GM23338 (cell line): Measurements from ENCODE around the gene NNT. TPM values are rescaled to one million over a fixed set of nuclear protein-coding genes. Genes with fewer than 3 reads are reported as not detected.

Experiments used
- ATAC-seq: fragments of 200-7000 bp; cut with Tn5 transposase; 3 replicates; pipeline ENCODE4 v1.9.1; 2020
- DNase-seq: peaks from one replicate; pipeline ENCODE4 v3.0.0-alpha.2; 2015; ENCODE audit warnings: low spot score
- H2AFZ ChIP-seq: fragments of 200-600 bp; sonication (generic); 2 replicates; pipeline ENCODE4 v1.8.0; 2016; ENCODE audit warnings: antibody characterized with exemption, mild to moderate bottlenecking, moderate library complexity
- H3F3A ChIP-seq: fragments of 200-600 bp; sonication (generic); replicated peaks from 2 replicates; pipeline ENCODE4 v1.8.0; 2017; ENCODE audit warnings: antibody characterized with exemption, mixed run types, low read depth
- H3K27ac ChIP-seq: fragments of 200-600 bp; sonication (generic); 2 replicates; pipeline ENCODE4 v1.6.1; 2016; ENCODE audit warnings: low read depth
- H3K27me3 ChIP-seq: fragments of 200-600 bp; sonication (generic); 2 replicates; pipeline ENCODE4 v1.8.0; 2016; ENCODE audit warnings: mild to moderate bottlenecking, mixed run types, moderate library complexity; ENCODE audit not compliant: insufficient read depth
- H3K36me3 ChIP-seq: fragments of 200-600 bp; sonication (generic); 2 replicates; pipeline ENCODE4 v1.8.0; 2016; ENCODE audit warnings: mild to moderate bottlenecking; ENCODE audit not compliant: insufficient read depth
- H3K4me1 ChIP-seq: fragments of 200-600 bp; sonication (generic); 2 replicates; pipeline ENCODE4 v1.8.0; 2016; ENCODE audit warnings: mild to moderate bottlenecking, moderate library complexity; ENCODE audit not compliant: insufficient read depth
- H3K4me2 ChIP-seq: fragments of 200-600 bp; sonication (generic); 2 replicates; pipeline ENCODE4 v1.7.1; 2017; ENCODE audit warnings: mixed run types
- H3K4me3 ChIP-seq: fragments of 200-600 bp; sonication (generic); 2 replicates; pipeline ENCODE4 v1.6.1; 2016; ENCODE audit warnings: mixed run types
- H3K79me2 ChIP-seq: fragments of 200-600 bp; sonication (generic); replicated peaks from 2 replicates; pipeline ENCODE4 v1.8.0; 2017; ENCODE audit warnings: mild to moderate bottlenecking; ENCODE audit not compliant: insufficient read depth
- H3K9me2 ChIP-seq: fragments of 200-600 bp; sonication (generic); 2 replicates; pipeline ENCODE4 v1.8.0; 2017; ENCODE audit not compliant: insufficient read depth
- H4K20me1 ChIP-seq: fragments of 200-600 bp; sonication (generic); replicated peaks from 2 replicates; pipeline ENCODE4 v1.8.0; 2017; ENCODE audit warnings: mild to moderate bottlenecking; ENCODE audit not compliant: insufficient read depth
- H3K27ac Mint-ChIP-seq: 2 replicates; pipeline ENCODE4 v1.8.0; 2020; ENCODE audit warnings: inconsistent platforms, mild to moderate bottlenecking, moderate library complexity, mixed read lengths
- H3K27me3 Mint-ChIP-seq: 3 replicates; pipeline ENCODE4 v1.8.0; 2022; ENCODE audit warnings: low read depth, mild to moderate bottlenecking, moderate library complexity, mixed read lengths, inconsistent platforms; ENCODE audit not compliant: insufficient read depth, poor library complexity
- H3K36me3 Mint-ChIP-seq: 3 replicates; pipeline ENCODE4 v1.8.0; 2021; ENCODE audit warnings: low read depth, mild to moderate bottlenecking, inconsistent platforms, moderate library complexity, mixed read lengths
- H3K4me1 Mint-ChIP-seq: 3 replicates; pipeline ENCODE4 v1.8.0; 2020; ENCODE audit warnings: mild to moderate bottlenecking, inconsistent platforms, mixed read lengths
- H3K4me3 Mint-ChIP-seq: 3 replicates; pipeline ENCODE4 v1.8.0; 2021; ENCODE audit warnings: moderate library complexity, mild to moderate bottlenecking, inconsistent platforms, mixed read lengths
- H3K9me3 Mint-ChIP-seq: 3 replicates; pipeline ENCODE4 v1.8.0; 2020; ENCODE audit warnings: moderate library complexity, mild to moderate bottlenecking, inconsistent platforms, mixed read lengths
- CREB1 ChIP-seq: fragments of 250-450 bp; sonication (Bioruptor Pico); IDR thresholded peaks from 2 replicates; pipeline ENCODE4 v1.5.0; 2020; ENCODE audit warnings: low read depth, mild to moderate bottlenecking, moderate library complexity
- EZH2 ChIP-seq: fragments of 200-600 bp; sonication (generic); IDR thresholded peaks from one replicate; pipeline ENCODE4 v1.8.0; 2017; ENCODE audit warnings: antibody characterized with exemption, mild to moderate bottlenecking, low read depth; ENCODE audit not compliant: unreplicated experiment
- EZH2phosphoT487 ChIP-seq: fragments of 200-600 bp; sonication (generic); IDR thresholded peaks from one replicate; pipeline ENCODE4 v1.8.1; 2018; ENCODE audit warnings: antibody characterized with exemption; ENCODE audit not compliant: unreplicated experiment
- JUNB ChIP-seq: IDR thresholded peaks from one replicate; pipeline ENCODE4 v1.6.1; 2016; ENCODE audit warnings: antibody characterized with exemption; ENCODE audit not compliant: unreplicated experiment
- NANOG ChIP-seq: IDR thresholded peaks from 2 replicates; pipeline ENCODE4 v1.6.1; 2016; ENCODE audit warnings: antibody characterized with exemption, borderline replicate concordance
- POLR2AphosphoS5 ChIP-seq: IDR thresholded peaks from 2 replicates; pipeline ENCODE4 v1.6.1; 2016; ENCODE audit warnings: antibody characterized with exemption, low read depth
- ZNF331 ChIP-seq: fragments of 250-450 bp; sonication (Bioruptor Pico); IDR thresholded peaks from 2 replicates; pipeline ENCODE4 v1.5.0; 2020; ENCODE audit warnings: low read depth, mild to moderate bottlenecking, moderate library complexity
- polyA plus RNA-seq: library from polyadenylated mRNA; unstranded; fragments of >200 nt; fragmentation: Nextera tagmentation; extraction: Ambion mirVana; gene quantifications from 2 replicates; pipeline ENCODE4 v1.2.1, GENCODE V29; 2016
- total RNA-seq: library from RNA; depleted of rRNA; stranded (reverse); fragments of >200 nt; shearing (Covaris generic); gene quantifications from 2 replicates; pipeline ENCODE4 v1.2.3, GENCODE V29; 2014
- TF ChIP-seq, protein P1 (sequence below): fragments of 250-450 bp; sonication (Bioruptor Pico); IDR thresholded peaks from 2 replicates; pipeline ENCODE4 v1.5.0; 2020; ENCODE audit warnings: mild to moderate bottlenecking, moderate library complexity
- TF ChIP-seq, protein P2 (sequence below): IDR thresholded peaks from 2 replicates; pipeline ENCODE4 v1.6.1; 2016; ENCODE audit warnings: antibody characterized with exemption

NNT gene
- total and polyA plus RNA-seq, 2 experiments from 2014 or later = 10.8 to 15.9 TPM

DNA sequence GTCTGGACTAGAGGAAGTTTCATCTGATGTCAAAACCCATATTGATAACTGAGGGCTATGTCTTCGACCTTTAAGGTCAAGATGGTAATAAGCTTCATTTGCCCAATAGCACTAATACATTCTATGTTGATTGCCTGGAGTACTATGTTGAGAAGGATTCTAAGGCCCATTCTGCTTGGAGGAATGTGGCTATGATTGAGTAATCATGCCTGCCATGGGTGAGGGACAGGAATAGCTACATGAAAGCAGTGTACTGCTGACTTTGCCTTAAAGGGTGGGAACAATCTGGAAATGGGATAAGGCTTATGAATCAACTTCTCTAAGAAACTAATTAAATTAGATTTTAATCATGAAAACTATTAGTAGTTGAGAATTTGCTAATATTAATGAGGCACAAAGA, 13.6 kb downstream of the NNT start (continued):
- TF ChIP-seq, protein P1, sequence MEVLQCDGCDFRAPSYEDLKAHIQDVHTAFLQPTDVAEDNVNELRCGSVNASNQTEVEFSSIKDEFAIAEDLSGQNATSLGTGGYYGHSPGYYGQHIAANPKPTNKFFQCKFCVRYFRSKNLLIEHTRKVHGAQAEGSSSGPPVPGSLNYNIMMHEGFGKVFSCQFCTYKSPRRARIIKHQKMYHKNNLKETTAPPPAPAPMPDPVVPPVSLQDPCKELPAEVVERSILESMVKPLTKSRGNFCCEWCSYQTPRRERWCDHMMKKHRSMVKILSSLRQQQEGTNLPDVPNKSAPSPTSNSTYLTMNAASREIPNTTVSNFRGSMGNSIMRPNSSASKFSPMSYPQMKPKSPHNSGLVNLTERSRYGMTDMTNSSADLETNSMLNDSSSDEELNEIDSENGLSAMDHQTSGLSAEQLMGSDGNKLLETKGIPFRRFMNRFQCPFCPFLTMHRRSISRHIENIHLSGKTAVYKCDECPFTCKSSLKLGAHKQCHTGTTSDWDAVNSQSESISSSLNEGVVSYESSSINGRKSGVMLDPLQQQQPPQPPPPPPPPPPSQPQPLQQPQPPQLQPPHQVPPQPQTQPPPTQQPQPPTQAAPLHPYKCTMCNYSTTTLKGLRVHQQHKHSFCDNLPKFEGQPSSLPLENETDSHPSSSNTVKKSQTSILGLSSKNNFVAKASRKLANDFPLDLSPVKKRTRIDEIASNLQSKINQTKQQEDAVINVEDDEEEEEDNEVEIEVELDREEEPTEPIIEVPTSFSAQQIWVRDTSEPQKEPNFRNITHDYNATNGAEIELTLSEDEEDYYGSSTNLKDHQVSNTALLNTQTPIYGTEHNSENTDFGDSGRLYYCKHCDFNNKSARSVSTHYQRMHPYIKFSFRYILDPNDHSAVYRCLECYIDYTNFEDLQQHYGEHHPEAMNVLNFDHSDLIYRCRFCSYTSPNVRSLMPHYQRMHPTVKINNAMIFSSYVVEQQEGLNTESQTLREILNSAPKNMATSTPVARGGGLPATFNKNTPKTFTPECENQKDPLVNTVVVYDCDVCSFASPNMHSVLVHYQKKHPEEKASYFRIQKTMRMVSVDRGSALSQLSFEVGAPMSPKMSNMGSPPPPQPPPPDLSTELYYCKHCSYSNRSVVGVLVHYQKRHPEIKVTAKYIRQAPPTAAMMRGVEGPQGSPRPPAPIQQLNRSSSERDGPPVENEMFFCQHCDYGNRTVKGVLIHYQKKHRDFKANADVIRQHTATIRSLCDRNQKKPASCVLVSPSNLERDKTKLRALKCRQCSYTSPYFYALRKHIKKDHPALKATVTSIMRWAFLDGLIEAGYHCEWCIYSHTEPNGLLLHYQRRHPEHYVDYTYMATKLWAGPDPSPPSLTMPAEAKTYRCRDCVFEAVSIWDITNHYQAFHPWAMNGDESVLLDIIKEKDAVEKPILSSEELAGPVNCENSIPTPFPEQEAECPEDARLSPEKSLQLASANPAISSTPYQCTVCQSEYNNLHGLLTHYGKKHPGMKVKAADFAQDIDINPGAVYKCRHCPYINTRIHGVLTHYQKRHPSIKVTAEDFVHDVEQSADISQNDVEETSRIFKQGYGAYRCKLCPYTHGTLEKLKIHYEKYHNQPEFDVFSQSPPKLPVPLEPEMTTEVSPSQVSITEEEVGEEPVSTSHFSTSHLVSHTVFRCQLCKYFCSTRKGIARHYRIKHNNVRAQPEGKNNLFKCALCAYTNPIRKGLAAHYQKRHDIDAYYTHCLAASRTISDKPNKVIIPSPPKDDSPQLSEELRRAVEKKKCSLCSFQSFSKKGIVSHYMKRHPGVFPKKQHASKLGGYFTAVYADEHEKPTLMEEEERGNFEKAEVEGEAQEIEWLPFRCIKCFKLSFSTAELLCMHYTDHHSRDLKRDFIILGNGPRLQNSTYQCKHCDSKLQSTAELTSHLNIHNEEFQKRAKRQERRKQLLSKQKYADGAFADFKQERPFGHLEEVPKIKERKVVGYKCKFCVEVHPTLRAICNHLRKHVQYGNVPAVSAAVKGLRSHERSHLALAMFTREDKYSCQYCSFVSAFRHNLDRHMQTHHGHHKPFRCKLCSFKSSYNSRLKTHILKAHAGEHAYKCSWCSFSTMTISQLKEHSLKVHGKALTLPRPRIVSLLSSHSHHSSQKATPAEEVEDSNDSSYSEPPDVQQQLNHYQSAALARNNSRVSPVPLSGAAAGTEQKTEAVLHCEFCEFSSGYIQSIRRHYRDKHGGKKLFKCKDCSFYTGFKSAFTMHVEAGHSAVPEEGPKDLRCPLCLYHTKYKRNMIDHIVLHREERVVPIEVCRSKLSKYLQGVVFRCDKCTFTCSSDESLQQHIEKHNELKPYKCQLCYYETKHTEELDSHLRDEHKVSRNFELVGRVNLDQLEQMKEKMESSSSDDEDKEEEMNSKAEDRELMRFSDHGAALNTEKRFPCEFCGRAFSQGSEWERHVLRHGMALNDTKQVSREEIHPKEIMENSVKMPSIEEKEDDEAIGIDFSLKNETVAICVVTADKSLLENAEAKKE (CRISPR knock-in tag) = no peak
- TF ChIP-seq CREB1 (CRISPR knock-in tag) (no peak), POLR2AphosphoS5 (no peak), ZNF331 (CRISPR knock-in tag) (no peak), JUNB (no peak), EZH2 (no peak)

DNA sequence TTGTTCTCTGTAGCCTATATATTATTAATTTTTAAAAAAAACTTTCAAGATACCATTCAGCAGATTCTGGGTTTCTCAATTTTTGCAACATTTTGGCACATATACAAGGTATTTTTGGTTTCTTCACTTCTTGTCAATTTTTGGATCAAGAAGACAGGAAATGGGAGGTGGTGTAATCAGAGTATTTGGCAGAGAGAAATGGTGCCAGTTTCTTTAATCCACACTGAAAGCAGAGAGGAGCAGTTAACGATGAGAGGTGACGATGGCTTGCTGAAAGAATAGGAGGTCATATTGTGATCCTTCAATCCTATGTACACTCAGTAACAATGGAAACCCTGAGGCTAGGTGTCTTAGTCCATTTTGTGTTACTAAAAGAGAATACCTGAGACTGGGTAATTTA, 16.4 kb downstream of the NNT start:
- no peak overlapping the region for H3K4me3 ChIP-seq
- no peaks in the 10 kb centered on the region for H3K9me2 ChIP-seq
- TF ChIP-seq JUNB (no peak), NANOG (no peak), EZH2 (no peak), ZNF331 (CRISPR knock-in tag) (no peak), EZH2phosphoT487 (no peak)
- TF ChIP-seq, protein P2, sequence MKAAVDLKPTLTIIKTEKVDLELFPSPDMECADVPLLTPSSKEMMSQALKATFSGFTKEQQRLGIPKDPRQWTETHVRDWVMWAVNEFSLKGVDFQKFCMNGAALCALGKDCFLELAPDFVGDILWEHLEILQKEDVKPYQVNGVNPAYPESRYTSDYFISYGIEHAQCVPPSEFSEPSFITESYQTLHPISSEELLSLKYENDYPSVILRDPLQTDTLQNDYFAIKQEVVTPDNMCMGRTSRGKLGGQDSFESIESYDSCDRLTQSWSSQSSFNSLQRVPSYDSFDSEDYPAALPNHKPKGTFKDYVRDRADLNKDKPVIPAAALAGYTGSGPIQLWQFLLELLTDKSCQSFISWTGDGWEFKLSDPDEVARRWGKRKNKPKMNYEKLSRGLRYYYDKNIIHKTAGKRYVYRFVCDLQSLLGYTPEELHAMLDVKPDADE = no peak
- ATAC-seq = no peak
- Mint-ChIP-seq H3K27me3 (peaks cover 4% of the 10 kb centered on the region), H3K27ac (no peak overlapping the region), H3K4me3 (no peak overlapping the region), H3K36me3 (no peaks in the 10 kb centered on the region), H3K9me3 (no peaks in the 10 kb centered on the region), H3K4me1 (peaks cover 6% of the 10 kb centered on the region)
- H3K4me1 ChIP-seq = no peaks in the 10 kb centered on the region
- H2AFZ ChIP-seq = no peak overlapping the region
- H3K36me3 ChIP-seq = no peaks in the 10 kb centered on the region
- no peak overlapping the region for H3K4me2 ChIP-seq
- no peaks in the 10 kb centered on the region for H3K27me3 ChIP-seq
- H4K20me1 ChIP-seq = no peaks in the 10 kb centered on the region
- H3K79me2 ChIP-seq = no peaks in the 10 kb centered on the region
- H3F3A ChIP-seq = no peaks in the 10 kb centered on the region
- no peak for DNase-seq
- no peak overlapping the region for H3K27ac ChIP-seq
